CD8-positive, alpha-beta memory T cell (primary cell): Measurements from ENCODE around the gene AHDC1. TPM values are rescaled to one million over a fixed set of nuclear protein-coding genes. Genes with fewer than 3 reads are reported as not detected.
"Not testable (repeated sequence)": the region's sequence is repeated elsewhere in the genome, so short reads cannot be mapped to it uniquely, and the experiment has no call there.

Source experiments
- CTCF ChIA-PET: fragments of 350-600 bp; sonication (Branson Sonifier 250); formaldehyde crosslinking; loops from one replicate; lab custom pipeline; 2021; ENCODE audit warnings: antibody characterized with exemption; lab: Charles Lee
- POLR2A ChIA-PET: fragments of 350-600 bp; sonication (Branson Sonifier 250); formaldehyde crosslinking; loops from one replicate; lab custom pipeline; 2021; ENCODE audit warnings: antibody characterized with exemption; lab: Charles Lee
- DNase-seq, 5 donors: peaks; one replicate each; pipeline versions ENCODE4 v3.0.0 to v3.0.0-alpha.2; 2020 to 2022; ENCODE audit warnings: mixed read lengths in 1 of 5
- H3K27ac ChIP-seq: one replicate; pipeline ENCODE4 v1.7.0; 2013; ENCODE audit warnings: low read depth, mild to moderate bottlenecking, low read length, moderate library complexity
- H3K27me3 ChIP-seq: 2 replicates; pipeline ENCODE4 v1.7.0; 2013; ENCODE audit warnings: low read length, mild to moderate bottlenecking; ENCODE audit not compliant: insufficient read depth, poor library complexity, severe bottlenecking
- H3K36me3 ChIP-seq: 2 replicates; pipeline ENCODE4 v1.7.0; 2013; ENCODE audit warnings: mild to moderate bottlenecking, low read length, moderate library complexity; ENCODE audit not compliant: insufficient read depth
- H3K4me1 ChIP-seq: 2 replicates; pipeline ENCODE4 v1.7.0; 2013; ENCODE audit warnings: mild to moderate bottlenecking, low read length, moderate library complexity; ENCODE audit not compliant: insufficient read depth
- H3K4me3 ChIP-seq: 2 replicates; pipeline ENCODE4 v1.7.0; 2013; ENCODE audit warnings: mild to moderate bottlenecking, low read length
- H3K9me3 ChIP-seq: 2 replicates; pipeline ENCODE4 v1.7.0; 2013; ENCODE audit warnings: mild to moderate bottlenecking, low read length
- H3K27ac Mint-ChIP-seq, 8 donors: one replicate each; pipeline ENCODE4 v1.8.0; 2020 to 2021; ENCODE audit warnings: mixed read lengths in 8 of 8, mild to moderate bottlenecking in 6 of 8, inconsistent platforms in 3 of 8, moderate library complexity in 3 of 8
- H3K27me3 Mint-ChIP-seq, 2 donors: one replicate each; pipeline ENCODE4 v1.8.0; 2020 to 2021; ENCODE audit warnings: mixed read lengths in 2 of 2, mild to moderate bottlenecking in 1 of 2, moderate library complexity in 1 of 2
- H3K36me3 Mint-ChIP-seq, 3 donors: one replicate each; pipeline ENCODE4 v1.8.0; 2020 to 2021; ENCODE audit warnings: mixed read lengths in 3 of 3, inconsistent platforms in 1 of 3, mild to moderate bottlenecking in 1 of 3
- H3K4me1 Mint-ChIP-seq, 3 donors: one replicate each; pipeline ENCODE4 v1.8.0; 2020 to 2021; ENCODE audit warnings: mixed read lengths in 3 of 3, inconsistent platforms in 1 of 3, mild to moderate bottlenecking in 1 of 3
- H3K4me3 Mint-ChIP-seq, 7 donors: one replicate each; pipeline ENCODE4 v1.8.0; 2020 to 2021; ENCODE audit warnings: mixed read lengths in 7 of 7, mild to moderate bottlenecking in 6 of 7, moderate library complexity in 4 of 7, inconsistent platforms in 2 of 7
- H3K9me3 Mint-ChIP-seq, 5 donors: one replicate each; pipeline ENCODE4 v1.8.0; 2020 to 2022; ENCODE audit warnings: mixed read lengths in 5 of 5, mild to moderate bottlenecking in 3 of 5, moderate library complexity in 2 of 5, inconsistent platforms in 1 of 5
- polyA plus RNA-seq: library from polyadenylated mRNA; unstranded; fragments of 300-500 nt; fragmentation: Illumina TruSeq; gene quantifications from one replicate; pipeline ENCODE4 v1.2.3, GENCODE V29; 2021
- total RNA-seq, 2 experiments: library from RNA; stranded (reverse); gene quantifications; one replicate each; pipeline ENCODE4 v1.2.3, GENCODE V29; 2021

Gene AHDC1
- total and polyA plus RNA-seq, 3 experiments from 2014 or later, result 1.9 to 11.5 (median 11.5) TPM

DNA sequence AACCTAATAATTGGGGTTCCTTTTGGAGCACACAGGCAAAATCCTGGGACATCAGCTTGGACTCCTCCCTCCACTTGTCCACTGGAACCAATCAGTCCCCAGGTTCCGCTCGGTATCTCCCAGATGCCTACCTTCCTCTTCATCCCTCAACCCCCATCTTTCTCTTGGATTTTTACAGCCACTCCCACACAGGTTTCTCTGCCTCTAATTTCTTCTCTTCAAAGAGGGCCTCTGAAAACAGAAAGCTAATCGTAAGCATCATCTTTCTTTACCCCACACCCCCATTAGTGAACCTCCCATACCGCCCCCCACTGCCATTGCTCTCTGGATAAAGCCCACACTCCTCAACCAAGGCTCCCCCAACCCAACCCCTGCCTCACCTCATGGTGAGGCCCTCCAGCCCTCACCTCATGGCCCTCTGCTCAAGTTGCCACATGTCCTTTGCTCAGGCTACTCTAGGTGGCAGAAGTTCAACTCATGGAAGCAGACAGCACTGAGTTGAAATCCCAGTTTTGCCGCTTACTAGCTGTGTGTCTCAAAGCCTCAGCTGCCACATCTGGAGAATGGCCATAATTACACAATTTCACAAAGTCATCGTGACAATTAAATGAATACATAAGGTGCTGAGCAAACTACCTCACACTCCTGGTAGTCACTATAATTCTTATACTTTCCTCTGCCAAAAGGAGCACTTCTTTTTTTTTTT lies 95.8 kb downstream of the AHDC1 start:
- Histone ChIP-seq H3K27ac (no peak overlapping the region), H3K9me3 (no peaks in the 10 kb centered on the region), H3K4me3 (no peak overlapping the region), H3K4me1 (no peaks in the 10 kb centered on the region), H3K27me3 (no peaks in the 10 kb centered on the region), H3K36me3 (no peaks in the 10 kb centered on the region)
- no peaks in the 10 kb centered on the region for H3K9me3 Mint-ChIP-seq
- H3K36me3 Mint-ChIP-seq, result no peaks in the 10 kb centered on the region
- H3K4me1 Mint-ChIP-seq, result no peaks in the 10 kb centered on the region
- H3K27me3 Mint-ChIP-seq, result peaks cover 0 to 4% of the 10 kb centered on the region in 2 donors
- ChIA-PET CTCF (interaction anchor here (0.6 to 0.7 kb wide), 2 partner anchors 38 to 1509 kb away, joined by 3 to 5 read pairs; no protein-coding TSS in a partner anchor), POLR2A (no interaction called here)
- H3K27ac Mint-ChIP-seq, result peak overlapping the region in 4 of 8 donors; percentile 23 to 61 (median 40)
- no peak for DNase-seq
- no peak overlapping the region for H3K4me3 Mint-ChIP-seq

DNA sequence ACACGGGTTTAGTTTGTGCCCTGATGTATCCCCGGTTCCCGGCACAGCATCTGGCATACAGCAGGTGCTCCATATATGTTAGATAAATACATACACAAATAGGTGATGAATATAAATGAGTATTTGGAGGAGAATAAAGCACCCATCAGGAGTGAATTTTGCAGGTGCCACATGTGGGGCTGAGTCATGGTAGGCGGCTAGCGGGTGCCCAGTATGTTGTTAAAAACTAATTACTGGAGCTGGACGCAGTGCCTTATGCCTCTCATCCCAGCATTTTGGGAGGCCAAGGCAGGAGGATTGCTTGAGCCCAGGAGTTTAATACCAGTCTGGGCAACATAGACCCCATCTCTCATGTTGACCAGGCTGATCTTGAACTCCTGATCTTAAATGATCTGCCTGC lies 97.2 kb downstream of the AHDC1 start:
- Histone ChIP-seq H3K9me3 (no peaks in the 10 kb centered on the region), H3K4me3 (no peak overlapping the region), H3K27me3 (no peaks in the 10 kb centered on the region), H3K36me3 (no peaks in the 10 kb centered on the region), H3K27ac (no peak overlapping the region), H3K4me1 (no peaks in the 10 kb centered on the region)
- ChIA-PET CTCF (no interaction called here), POLR2A (no interaction called here)
- H3K4me1 Mint-ChIP-seq, result no peaks in the 10 kb centered on the region
- H3K27ac Mint-ChIP-seq, result peak overlapping the region in 1 of 8 donors; percentile 16
- DNase-seq, result no peak
- H3K4me3 Mint-ChIP-seq, result no peak overlapping the region
- H3K36me3 Mint-ChIP-seq, result no peaks in the 10 kb centered on the region
- H3K27me3 Mint-ChIP-seq, result peaks cover 0 to 4% of the 10 kb centered on the region in 2 donors
- H3K9me3 Mint-ChIP-seq, result no peaks in the 10 kb centered on the region

DNA sequence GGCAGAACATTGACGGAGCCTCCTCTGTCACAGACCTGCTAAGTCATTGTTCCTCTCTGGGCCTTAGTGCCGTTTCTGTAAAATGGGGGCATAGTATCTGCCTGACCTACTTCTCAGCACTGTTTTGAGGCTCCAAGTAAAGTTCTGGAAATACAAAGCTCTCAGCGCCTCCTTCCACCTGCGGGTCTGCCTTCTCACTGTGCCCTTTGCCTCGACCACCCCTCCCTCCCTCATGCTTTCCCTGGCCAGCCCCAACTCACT lies 98.6 kb downstream of the AHDC1 start:
- H3K4me1 Mint-ChIP-seq, result no peaks in the 10 kb centered on the region

DNA sequence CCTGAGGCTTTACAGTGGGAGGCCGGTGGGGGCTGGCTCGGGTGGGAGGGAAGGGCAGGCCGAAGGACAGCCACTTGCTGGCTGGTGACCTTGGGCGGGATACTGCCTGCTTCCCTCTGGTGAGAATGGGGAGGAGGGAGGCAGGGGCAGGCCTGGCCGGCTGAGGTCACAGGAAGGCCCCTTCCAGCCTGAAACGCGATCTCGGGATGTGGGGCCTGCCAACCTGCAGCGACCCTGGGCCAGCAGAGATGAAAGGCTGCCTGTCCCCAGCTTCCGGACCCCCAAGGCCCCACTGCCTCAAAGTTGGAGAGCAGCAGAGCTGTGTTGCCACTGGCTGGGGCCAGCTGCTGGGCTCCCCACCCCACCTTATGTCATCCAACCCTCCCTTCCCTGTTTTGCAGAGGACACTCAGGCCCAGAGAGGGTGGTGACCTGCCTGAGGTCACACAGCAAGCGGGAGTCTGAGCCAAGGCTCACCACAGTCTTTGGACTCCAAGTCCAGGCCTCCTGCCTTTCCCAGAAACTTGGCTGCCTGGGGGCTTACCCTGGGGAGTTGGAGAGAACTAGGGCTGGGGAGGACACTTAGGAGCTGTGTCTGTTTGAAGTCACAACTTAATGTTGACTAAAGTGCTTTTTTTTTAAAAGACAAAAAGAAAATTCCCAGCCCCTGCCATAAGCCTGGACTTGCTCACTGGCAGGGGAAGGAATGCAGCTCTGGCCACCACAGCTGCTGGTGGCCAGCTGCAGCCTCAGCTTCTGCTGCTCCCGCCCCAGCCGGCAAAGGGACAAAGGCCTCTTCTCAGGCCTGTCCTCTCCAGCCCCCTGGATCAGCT lies 99.1 kb downstream of the AHDC1 start:
- Histone ChIP-seq H3K27ac (no peak overlapping the region), H3K36me3 (no peaks in the 10 kb centered on the region), H3K4me3 (no peak overlapping the region), H3K4me1 (no peaks in the 10 kb centered on the region), H3K9me3 (no peaks in the 10 kb centered on the region), H3K27me3 (no peaks in the 10 kb centered on the region)
- Mint-ChIP-seq H3K27ac (no peak overlapping the region), H3K9me3 (no peaks in the 10 kb centered on the region), H3K27me3 (peaks cover 0 to 4% of the 10 kb centered on the region in 2 donors), H3K36me3 (no peaks in the 10 kb centered on the region), H3K4me3 (no peak overlapping the region), H3K4me1 (no peaks in the 10 kb centered on the region)
- POLR2A ChIA-PET, result no interaction called here
- CTCF ChIA-PET, result interaction anchor here (0.9 kb wide), 1 partner anchor 165 kb away, joined by 3 read pairs; no protein-coding TSS in a partner anchor
- DNase-seq, result no peak

More for the DNA sequence above, 98.6 kb downstream of the AHDC1 start:
- H3K4me3 ChIP-seq, result no peak overlapping the region
- no peaks in the 10 kb centered on the region for H3K36me3 ChIP-seq
- peaks cover 0 to 4% of the 10 kb centered on the region in 2 donors for H3K27me3 Mint-ChIP-seq
- no peak for DNase-seq
- no peaks in the 10 kb centered on the region for H3K27me3 ChIP-seq
- H3K4me1 ChIP-seq, result no peaks in the 10 kb centered on the region
- ChIA-PET CTCF (interaction anchor here (0.9 kb wide), 1 partner anchor 164 kb away, joined by 3 read pairs; no protein-coding TSS in a partner anchor), POLR2A (no interaction called here)
- no peaks in the 10 kb centered on the region for H3K9me3 ChIP-seq
- H3K36me3 Mint-ChIP-seq, result no peaks in the 10 kb centered on the region
- H3K4me3 Mint-ChIP-seq, result no peak overlapping the region
- H3K27ac ChIP-seq, result no peak overlapping the region
- no peaks in the 10 kb centered on the region for H3K9me3 Mint-ChIP-seq
- H3K27ac Mint-ChIP-seq, result no peak overlapping the region

DNA sequence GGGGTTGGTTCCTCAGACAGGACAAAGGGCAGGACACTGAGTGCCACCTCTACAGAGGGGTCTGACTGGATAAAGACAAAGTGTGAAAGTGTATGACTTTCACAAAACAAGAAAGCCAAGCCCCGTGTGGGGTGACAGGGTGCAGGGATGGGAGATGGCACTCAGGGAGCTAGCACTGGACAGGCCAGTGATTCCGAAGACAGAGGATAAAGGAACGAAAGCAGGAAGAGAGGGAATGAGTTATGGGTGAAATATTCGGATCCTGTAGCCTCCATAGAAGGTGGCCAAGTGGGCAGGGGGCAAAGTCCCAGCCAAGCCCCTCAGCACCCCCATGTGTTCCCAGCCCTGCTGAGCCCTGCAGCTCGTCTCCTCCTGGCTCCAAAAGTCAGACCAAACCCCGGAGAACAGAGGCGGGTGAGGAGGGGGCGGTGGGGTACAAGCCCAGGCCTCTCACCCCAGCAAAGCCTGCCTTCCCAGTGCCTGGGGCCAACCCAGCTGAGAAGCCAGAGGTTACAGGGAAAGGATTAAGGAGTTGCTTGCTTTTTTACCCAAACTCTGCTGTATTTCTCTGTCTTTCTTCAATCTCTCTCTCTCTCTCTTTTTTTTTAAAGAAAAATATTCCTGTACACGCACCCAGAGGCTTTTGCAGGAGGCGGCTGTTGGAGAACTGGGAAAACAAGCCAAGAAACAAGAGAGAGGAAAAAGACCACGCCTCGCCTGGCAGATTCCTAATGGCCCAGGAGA lies 99.9 kb downstream of the AHDC1 start:
- H3K36me3 Mint-ChIP-seq, result no peaks in the 10 kb centered on the region
- Histone ChIP-seq H3K27ac (no peak overlapping the region), H3K9me3 (no peaks in the 10 kb centered on the region), H3K27me3 (no peaks in the 10 kb centered on the region), H3K36me3 (no peaks in the 10 kb centered on the region), H3K4me3 (no peak overlapping the region), H3K4me1 (no peaks in the 10 kb centered on the region)
- peak overlapping the region in 1 of 8 donors; percentile 51 for H3K27ac Mint-ChIP-seq
- no peaks in the 10 kb centered on the region for H3K9me3 Mint-ChIP-seq
- H3K4me3 Mint-ChIP-seq, result no peak overlapping the region
- DNase-seq, result no peak
- H3K27me3 Mint-ChIP-seq, result peaks cover 2 to 3% of the 10 kb centered on the region in 2 donors
- CTCF ChIA-PET, result no interaction called here
- POLR2A ChIA-PET, result no interaction called here
- H3K4me1 Mint-ChIP-seq, result no peaks in the 10 kb centered on the region

DNA sequence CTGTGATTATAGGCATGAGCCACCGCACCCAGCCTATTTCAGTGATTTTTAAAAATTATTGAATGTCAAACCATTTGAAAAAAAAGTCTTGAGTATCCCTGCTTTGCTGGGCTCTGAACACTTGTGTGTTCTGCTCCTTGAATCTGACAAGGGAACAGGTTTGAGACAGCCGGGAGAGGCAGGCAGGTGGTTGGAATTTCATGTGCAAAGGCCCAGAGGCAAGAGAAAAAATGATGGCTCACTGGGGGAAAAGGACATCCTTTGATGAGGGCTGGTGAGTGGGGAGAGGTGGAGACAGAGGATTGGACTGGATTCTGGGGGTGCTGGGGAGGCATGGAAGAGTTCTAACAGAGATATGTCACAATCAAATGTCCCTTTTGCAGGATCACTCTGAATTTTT lies 100.9 kb downstream of the AHDC1 start:
- Histone ChIP-seq H3K4me1 (no peaks in the 10 kb centered on the region), H3K36me3 (no peaks in the 10 kb centered on the region), H3K27me3 (no peaks in the 10 kb centered on the region), H3K9me3 (no peaks in the 10 kb centered on the region), H3K27ac (no peak overlapping the region), H3K4me3 (no peak overlapping the region)
- H3K27ac Mint-ChIP-seq, result peak overlapping the region in 2 of 8 donors; percentile 42 to 47
- H3K4me1 Mint-ChIP-seq, result no peaks in the 10 kb centered on the region
- no peaks in the 10 kb centered on the region for H3K9me3 Mint-ChIP-seq
- no peaks in the 10 kb centered on the region for H3K36me3 Mint-ChIP-seq
- ChIA-PET CTCF (no interaction called here), POLR2A (no interaction called here)
- DNase-seq, result no peak
- H3K27me3 Mint-ChIP-seq, result peaks cover 0 to 6% of the 10 kb centered on the region in 2 donors
- no peak overlapping the region for H3K4me3 Mint-ChIP-seq

DNA sequence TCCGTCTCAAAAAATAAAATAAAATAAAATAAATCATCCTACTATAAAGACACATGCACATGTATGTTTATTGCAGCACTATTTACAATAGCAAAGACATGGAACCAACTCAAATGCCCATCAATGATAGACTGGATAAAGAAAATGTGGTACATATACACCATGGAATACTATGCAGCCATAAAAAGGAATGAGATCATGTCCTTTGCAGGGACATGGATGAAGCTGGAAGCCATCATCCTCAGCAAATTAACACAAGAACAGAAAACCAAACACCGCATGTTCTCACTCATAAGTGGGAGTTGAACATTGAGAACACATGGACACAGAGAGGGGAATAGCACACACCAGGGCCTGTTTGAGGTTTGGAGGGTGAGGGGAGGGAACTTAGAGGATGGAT lies 102.8 kb downstream of the AHDC1 start:
- peaks cover 2 to 11% of the 10 kb centered on the region in 2 donors for H3K27me3 Mint-ChIP-seq
- H3K27ac ChIP-seq, H3K9me3 Mint-ChIP-seq, POLR2A ChIA-PET, H3K4me3 ChIP-seq, H3K4me1 ChIP-seq, H3K4me1 Mint-ChIP-seq, DNase-seq, H3K9me3 ChIP-seq, H3K27ac Mint-ChIP-seq, H3K27me3 ChIP-seq, H3K36me3 ChIP-seq, H3K36me3 Mint-ChIP-seq, H3K4me3 Mint-ChIP-seq, CTCF ChIA-PET: not testable (repeated sequence)

DNA sequence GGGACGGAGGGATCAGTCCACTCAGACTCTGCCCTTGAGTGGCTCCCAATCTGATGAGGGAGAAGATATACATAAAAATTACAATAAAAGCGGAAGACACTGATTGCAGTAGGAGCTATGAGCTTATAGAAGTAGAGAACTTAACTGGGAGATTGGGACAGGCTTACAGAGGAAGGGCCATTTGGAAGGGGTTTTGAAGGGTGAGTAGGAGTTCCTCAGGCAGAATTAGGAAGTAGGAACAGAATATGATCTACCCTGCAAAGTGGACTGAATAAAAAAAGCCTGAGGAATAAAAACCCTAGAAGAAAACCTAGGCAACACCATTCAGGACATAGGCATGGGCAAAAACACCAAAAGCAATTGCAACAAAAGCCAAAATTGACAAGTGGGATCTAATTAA lies 104.8 kb downstream of the AHDC1 start:
- ChIA-PET POLR2A (no interaction called here), CTCF (no interaction called here)
- H3K9me3 ChIP-seq, result no peaks in the 10 kb centered on the region
- H3K27me3 Mint-ChIP-seq, result peaks cover 2 to 11% of the 10 kb centered on the region in 2 donors
- H3K4me1 Mint-ChIP-seq, result no peaks in the 10 kb centered on the region
- no peaks in the 10 kb centered on the region for H3K27me3 ChIP-seq
- no peaks in the 10 kb centered on the region for H3K9me3 Mint-ChIP-seq
- no peak overlapping the region for H3K27ac ChIP-seq
- no peak overlapping the region for H3K27ac Mint-ChIP-seq
- DNase-seq, result no peak
- H3K4me1 ChIP-seq, result no peaks in the 10 kb centered on the region
- no peaks in the 10 kb centered on the region for H3K36me3 ChIP-seq
- no peak overlapping the region for H3K4me3 ChIP-seq
- H3K4me3 Mint-ChIP-seq, result no peak overlapping the region
- H3K36me3 Mint-ChIP-seq, result no peaks in the 10 kb centered on the region
